22Rv1 (cell line): ENCODE results near the gene RAB3B.

ENCODE experiments used
- ZFX ChIP-seq: fragments of 450-650 bp; IDR thresholded peaks from 2 replicates; pipeline ENCODE4 v1.6.1; 2017; ENCODE audit warnings: antibody characterized with exemption, borderline replicate concordance
- TF ChIP-seq, protein P1 (sequence below): fragments of 450-650 bp; IDR thresholded peaks from 2 replicates; pipeline ENCODE4 v1.5.1; 2017; ENCODE audit warnings: mild to moderate bottlenecking

DNA sequence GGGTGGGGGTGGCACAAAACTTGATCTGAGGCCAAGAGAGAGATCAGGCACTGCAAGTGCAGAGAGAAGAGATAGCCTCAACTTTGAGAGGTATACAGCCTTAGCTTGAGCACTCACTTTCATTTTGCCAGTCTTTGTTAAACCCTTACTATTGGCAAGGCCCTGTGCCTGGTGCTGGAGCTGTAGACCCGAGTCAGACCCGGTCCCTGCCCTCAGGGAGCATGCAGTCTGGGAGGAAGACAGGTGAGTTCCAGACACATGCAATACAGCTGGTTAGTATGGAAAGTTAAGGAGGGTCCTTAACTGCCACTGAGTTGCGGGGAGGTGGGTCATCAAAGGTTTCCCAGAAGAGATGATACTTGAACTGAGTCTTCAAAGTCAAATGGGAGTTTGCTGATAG, 31.7 kb downstream of the RAB3B start:
- TF ChIP-seq, protein P1, sequence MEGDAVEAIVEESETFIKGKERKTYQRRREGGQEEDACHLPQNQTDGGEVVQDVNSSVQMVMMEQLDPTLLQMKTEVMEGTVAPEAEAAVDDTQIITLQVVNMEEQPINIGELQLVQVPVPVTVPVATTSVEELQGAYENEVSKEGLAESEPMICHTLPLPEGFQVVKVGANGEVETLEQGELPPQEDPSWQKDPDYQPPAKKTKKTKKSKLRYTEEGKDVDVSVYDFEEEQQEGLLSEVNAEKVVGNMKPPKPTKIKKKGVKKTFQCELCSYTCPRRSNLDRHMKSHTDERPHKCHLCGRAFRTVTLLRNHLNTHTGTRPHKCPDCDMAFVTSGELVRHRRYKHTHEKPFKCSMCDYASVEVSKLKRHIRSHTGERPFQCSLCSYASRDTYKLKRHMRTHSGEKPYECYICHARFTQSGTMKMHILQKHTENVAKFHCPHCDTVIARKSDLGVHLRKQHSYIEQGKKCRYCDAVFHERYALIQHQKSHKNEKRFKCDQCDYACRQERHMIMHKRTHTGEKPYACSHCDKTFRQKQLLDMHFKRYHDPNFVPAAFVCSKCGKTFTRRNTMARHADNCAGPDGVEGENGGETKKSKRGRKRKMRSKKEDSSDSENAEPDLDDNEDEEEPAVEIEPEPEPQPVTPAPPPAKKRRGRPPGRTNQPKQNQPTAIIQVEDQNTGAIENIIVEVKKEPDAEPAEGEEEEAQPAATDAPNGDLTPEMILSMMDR, result no peak
- TF ChIP-seq ZFX, result no peak
